ENCODE data around the gene IQUB.
A peak's percentile ranks its signal among the peaks of the same experiment; 100 is the strongest.

DNA sequence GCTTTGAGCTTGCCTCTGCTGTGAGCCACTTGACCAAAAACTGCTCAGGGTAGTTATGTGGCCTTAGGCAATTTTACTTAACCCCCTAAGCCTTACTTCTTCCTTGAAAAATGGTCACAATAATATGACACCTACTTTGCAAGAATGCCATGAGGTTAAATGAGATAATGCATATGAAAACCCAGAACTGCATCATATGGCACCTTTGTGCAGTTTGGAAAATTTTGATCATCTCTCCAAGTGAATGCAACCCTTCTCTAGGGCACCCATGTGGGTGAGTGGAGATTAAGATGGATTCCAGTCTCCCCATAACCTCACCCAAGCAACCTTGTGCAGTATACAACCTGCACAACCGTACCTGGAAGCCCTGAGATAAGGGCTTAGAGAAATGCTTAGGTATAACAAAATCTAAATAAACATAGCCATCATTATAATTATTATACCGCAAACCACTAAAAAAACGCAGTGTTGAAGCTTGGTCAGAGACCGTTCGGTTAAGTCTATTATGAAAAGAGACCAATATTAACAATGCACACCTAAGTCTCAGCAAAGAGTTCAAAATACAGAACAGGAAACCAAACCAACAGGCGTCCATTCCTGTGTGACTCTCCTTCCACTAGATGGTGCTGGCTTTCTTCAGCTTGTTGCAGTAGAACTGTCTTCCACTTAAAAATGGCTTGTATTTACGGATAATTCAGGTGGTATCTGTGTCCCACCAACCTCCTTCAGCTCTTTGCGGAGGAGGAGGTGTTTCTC is 46.2 kb upstream of the IQUB start:
- TF ChIP-seq CTCF (conservative IDR thresholded peaks at IDR 0.05 in 1 of 2, IDR thresholded peaks at IDR 0.05 in 1 of 2; ENCODE audit: low read depth in 1 of 2, low read length in 2 of 2) (peak; percentile 89 to 94), EZH2 (IDR thresholded peaks at IDR 0.05; ENCODE audit: low read length, missing control alignments) (no peak)
